Activated naive CD8-positive, alpha-beta T cell treated with anti-CD3 and anti-CD28 coated beads, Interleukin-2, amount 50 U/mL, for 24 hours (primary cell): ENCODE data around the gene ABHD17C.
"Not testable (repeated sequence)": the region's sequence is repeated elsewhere in the genome, so short reads cannot be mapped to it uniquely, and the experiment has no call there.

Experiments
- ATAC-seq: fragments of 150-1000 bp; cut with Tn5 transposase; one replicate; pipeline ENCODE4 v1.10.0; 2021
- DNase-seq: peaks from one replicate; pipeline ENCODE4 v3.0.0; 2021
- H3K27ac Mint-ChIP-seq: one replicate; pipeline ENCODE4 v1.8.0; 2021; ENCODE audit warnings: mild to moderate bottlenecking, mixed read lengths
- H3K27me3 Mint-ChIP-seq: one replicate; pipeline ENCODE4 v1.8.0; 2021; ENCODE audit warnings: mixed read lengths
- H3K36me3 Mint-ChIP-seq: one replicate; pipeline ENCODE4 v1.8.0; 2021; ENCODE audit warnings: low read depth, mixed read lengths
- H3K4me1 Mint-ChIP-seq: one replicate; pipeline ENCODE4 v1.8.0; 2021; ENCODE audit warnings: mixed read lengths
- H3K4me3 Mint-ChIP-seq: one replicate; pipeline ENCODE4 v1.8.0; 2021; ENCODE audit warnings: mild to moderate bottlenecking, moderate library complexity, mixed read lengths
- H3K9me3 Mint-ChIP-seq: one replicate; pipeline ENCODE4 v1.8.0; 2021; ENCODE audit warnings: mixed read lengths

ABHD17C gene

GRCh38 chr15:80752204-80752603, 57.1 kb downstream of the ABHD17C start:
- no peak for ATAC-seq
- peaks cover 1% of the 10 kb centered on the region for H3K4me1 Mint-ChIP-seq
- H3K27ac Mint-ChIP-seq: no peak overlapping the region
- no peak for DNase-seq
- no peaks in the 10 kb centered on the region for H3K9me3 Mint-ChIP-seq
- H3K36me3 Mint-ChIP-seq: peaks cover 7% of the 10 kb centered on the region
- H3K4me3 Mint-ChIP-seq: no peak overlapping the region
- no peaks in the 10 kb centered on the region for H3K27me3 Mint-ChIP-seq

GRCh38 chr15:80753161-80753560, 58.1 kb downstream of the ABHD17C start:
- Mint-ChIP-seq H3K36me3 (peaks cover 7% of the 10 kb centered on the region), H3K27ac (no peak overlapping the region), H3K4me3 (no peak overlapping the region), H3K9me3 (no peaks in the 10 kb centered on the region), H3K4me1 (peaks cover 1% of the 10 kb centered on the region), H3K27me3 (no peaks in the 10 kb centered on the region)
- DNase-seq (no peak), ATAC-seq (no peak)

GRCh38 chr15:80754014-80754413, 58.9 kb downstream of the ABHD17C start:
- H3K27ac Mint-ChIP-seq: no peak overlapping the region
- H3K4me3 Mint-ChIP-seq: no peak overlapping the region
- no peaks in the 10 kb centered on the region for H3K9me3 Mint-ChIP-seq
- H3K4me1 Mint-ChIP-seq: peaks cover 1% of the 10 kb centered on the region
- H3K27me3 Mint-ChIP-seq: no peaks in the 10 kb centered on the region
- no peak for ATAC-seq
- H3K36me3 Mint-ChIP-seq: peaks cover 7% of the 10 kb centered on the region
- no peak for DNase-seq

GRCh38 chr15:80755885-80756284, 60.8 kb downstream of the ABHD17C start:
- Mint-ChIP-seq H3K9me3 (no peaks in the 10 kb centered on the region), H3K27ac (no peak overlapping the region), H3K4me3 (no peak overlapping the region), H3K27me3 (no peaks in the 10 kb centered on the region), H3K4me1 (peaks cover 1% of the 10 kb centered on the region), H3K36me3 (peaks cover 2% of the 10 kb centered on the region)
- ATAC-seq (no peak), DNase-seq (no peak)

GRCh38 chr15:80758130-80758745, 63.1 kb downstream of the ABHD17C start:
- Mint-ChIP-seq H3K4me1 (peaks cover 1% of the 10 kb centered on the region), H3K9me3 (no peaks in the 10 kb centered on the region), H3K27ac (no peak overlapping the region), H3K4me3 (no peak overlapping the region), H3K27me3 (no peaks in the 10 kb centered on the region), H3K36me3 (no peaks in the 10 kb centered on the region)
- ATAC-seq (no peak), DNase-seq (no peak)

- ATAC-seq (no peak), DNase-seq (no peak)
- no peaks in the 10 kb centered on the region for H3K9me3 Mint-ChIP-seq
- no peak overlapping the region for H3K4me3 Mint-ChIP-seq
- no peak overlapping the region for H3K27ac Mint-ChIP-seq
- H3K4me1 Mint-ChIP-seq: no peaks in the 10 kb centered on the region
- H3K36me3 Mint-ChIP-seq: no peaks in the 10 kb centered on the region
- H3K27me3 Mint-ChIP-seq: no peaks in the 10 kb centered on the region
Measured at GRCh38 chr15:80760960-80761359, 65.8 kb downstream of the ABHD17C start.

GRCh38 chr15:80761754-80762153, 66.6 kb downstream of the ABHD17C start:
- Mint-ChIP-seq H3K27ac (no peak overlapping the region), H3K4me3 (no peak overlapping the region), H3K27me3 (no peaks in the 10 kb centered on the region), H3K36me3 (no peaks in the 10 kb centered on the region), H3K9me3 (no peaks in the 10 kb centered on the region), H3K4me1 (no peaks in the 10 kb centered on the region)
- no peak for ATAC-seq
- DNase-seq: no peak

- H3K4me3 Mint-ChIP-seq, H3K27me3 Mint-ChIP-seq, H3K27ac Mint-ChIP-seq, DNase-seq, H3K36me3 Mint-ChIP-seq, H3K4me1 Mint-ChIP-seq, H3K9me3 Mint-ChIP-seq, ATAC-seq: not testable (repeated sequence)
Measured at GRCh38 chr15:80763235-80763634, 68.1 kb downstream of the ABHD17C start.

- ATAC-seq: no peak
Measured at GRCh38 chr15:80764535-80764934, 69.4 kb downstream of the ABHD17C start.

GRCh38 chr15:80766275-80766674, 71.2 kb downstream of the ABHD17C start:
- Mint-ChIP-seq H3K4me1 (peaks cover 2% of the 10 kb centered on the region), H3K27ac (no peak overlapping the region), H3K36me3 (no peaks in the 10 kb centered on the region), H3K9me3 (no peaks in the 10 kb centered on the region), H3K4me3 (no peak overlapping the region), H3K27me3 (no peaks in the 10 kb centered on the region)
- ATAC-seq (no peak), DNase-seq (no peak)

More at GRCh38 chr15:80764535-80764934, 69.4 kb downstream of the ABHD17C start:
- Mint-ChIP-seq H3K27me3 (no peaks in the 10 kb centered on the region), H3K9me3 (no peaks in the 10 kb centered on the region), H3K36me3 (no peaks in the 10 kb centered on the region), H3K27ac (no peak overlapping the region), H3K4me3 (no peak overlapping the region), H3K4me1 (peaks cover 1% of the 10 kb centered on the region)
- no peak for DNase-seq

- Mint-ChIP-seq H3K4me3 (no peak overlapping the region), H3K9me3 (no peaks in the 10 kb centered on the region), H3K36me3 (no peaks in the 10 kb centered on the region), H3K27ac (no peak overlapping the region), H3K27me3 (no peaks in the 10 kb centered on the region), H3K4me1 (peaks cover 2% of the 10 kb centered on the region)
- ATAC-seq (no peak), DNase-seq (no peak)
Measured at GRCh38 chr15:80768158-80768557, 73.0 kb downstream of the ABHD17C start.

GRCh38 chr15:80769153-80769828, 74.2 kb downstream of the ABHD17C start:
- DNase-seq: no peak
- ATAC-seq: no peak
- H3K4me3 Mint-ChIP-seq: no peak overlapping the region
- H3K27ac Mint-ChIP-seq: no peak overlapping the region
- H3K27me3 Mint-ChIP-seq: no peaks in the 10 kb centered on the region
- H3K9me3 Mint-ChIP-seq: no peaks in the 10 kb centered on the region
- peaks cover 2% of the 10 kb centered on the region for H3K4me1 Mint-ChIP-seq
- no peaks in the 10 kb centered on the region for H3K36me3 Mint-ChIP-seq

GRCh38 chr15:80769829-80770705, 75.0 kb downstream of the ABHD17C start:
- Mint-ChIP-seq H3K4me1 (peaks cover 2% of the 10 kb centered on the region), H3K9me3 (no peaks in the 10 kb centered on the region), H3K36me3 (no peaks in the 10 kb centered on the region), H3K27me3 (peaks cover 2% of the 10 kb centered on the region), H3K4me3 (no peak overlapping the region), H3K27ac (no peak overlapping the region)
- no peak for DNase-seq
- ATAC-seq: no peak

- Mint-ChIP-seq H3K27me3 (peaks cover 9% of the 10 kb centered on the region), H3K36me3 (no peaks in the 10 kb centered on the region), H3K4me1 (peaks cover 2% of the 10 kb centered on the region), H3K27ac (no peak overlapping the region), H3K4me3 (no peak overlapping the region), H3K9me3 (no peaks in the 10 kb centered on the region)
- ATAC-seq: no peak
- DNase-seq: no peak
Measured at GRCh38 chr15:80773122-80773551, 78.0 kb downstream of the ABHD17C start.
